BLaER1 treated with 17β-estradiol and CSF1 and Interleukin-3, amounts not matched to agents 10 nM and 100 nM (cell line): Measurements from ENCODE around the gene DTNBP1.

Experiments
- H3K27ac ChIP-seq, 11 experiments: shearing (Covaris generic); formaldehyde crosslinking; 2 replicates each; pipeline ENCODE4 v1.8.1; 2022
- H3K27me3 ChIP-seq, 11 experiments: shearing (Covaris generic); formaldehyde crosslinking; 2 replicates each; pipeline ENCODE4 v1.8.1; 2022
- H3K36me3 ChIP-seq, 11 experiments: shearing (Covaris generic); formaldehyde crosslinking; 2 replicates each; pipeline ENCODE4 v1.8.1; 2022
- H3K4me1 ChIP-seq, 10 experiments: shearing (Covaris generic); formaldehyde crosslinking; 2 replicates each; pipeline ENCODE4 v1.8.1; 2022
- H3K4me2 ChIP-seq, 11 experiments: shearing (Covaris generic); formaldehyde crosslinking; 2 replicates each; pipeline ENCODE4 v1.8.1; 2022
- H3K4me3 ChIP-seq, 10 experiments: shearing (Covaris generic); formaldehyde crosslinking; 2 replicates each; pipeline ENCODE4 v1.8.1; 2022
- H3K9ac ChIP-seq, 11 experiments: shearing (Covaris generic); formaldehyde crosslinking; 2 replicates each; pipeline ENCODE4 v1.8.1; 2022
- H3K9me3 ChIP-seq, 11 experiments: shearing (Covaris generic); formaldehyde crosslinking; replicated peaks in 1 of 11; 2 replicates each; pipeline ENCODE4 v1.8.1; 2022
- H4K20me1 ChIP-seq, 11 experiments: shearing (Covaris generic); formaldehyde crosslinking; 2 replicates each; pipeline ENCODE4 v1.8.1; 2022
- Cebpa-rat ChIP-seq, 11 experiments: shearing (Covaris generic); IDR thresholded peaks; 2 replicates each; pipeline ENCODE4 v1.8.1; 2022

The DTNBP1 gene

GRCh38 chr6:15534974-15535373 lies 127.9 kb downstream of the DTNBP1 start:
- peaks cover 0 to 24% (median 11%) of the 10 kb centered on the region in 11 experiments; a peak in 16 of 22 replicates for H3K9me3 ChIP-seq
- H3K36me3 ChIP-seq: peaks cover 43 to 70% (median 62%) of the 10 kb centered on the region in 11 experiments
- no peak for TF ChIP-seq Cebpa-rat (IDR thresholded peaks at IDR 0.05)
- H3K27ac ChIP-seq: peak overlapping the region in 4 of 11 experiments; percentile 7 to 69 (median 44); a peak in 6 of 22 replicates
- H4K20me1 ChIP-seq: peaks cover 0 to 12% (median 0%) of the 10 kb centered on the region in 11 experiments; a peak in 6 of 22 replicates
- peaks cover 0 to 44% (median 0%) of the 10 kb centered on the region in 10 experiments; a peak in 9 of 20 replicates for H3K4me1 ChIP-seq
- H3K4me2 ChIP-seq: peak overlapping the region in 3 of 11 experiments; percentile 35 to 74 (median 73); a peak in 5 of 22 replicates
- peak overlapping the region in 1 of 11 experiments; percentile 44; a peak in 3 of 22 replicates for H3K9ac ChIP-seq
- H3K27me3 ChIP-seq: no peaks in the 10 kb centered on the region
- no peak overlapping the region for H3K4me3 ChIP-seq

- no peak for TF ChIP-seq Cebpa-rat (IDR thresholded peaks at IDR 0.05)
- H3K4me3 ChIP-seq: no peak overlapping the region
- no peaks in the 10 kb centered on the region for H3K27me3 ChIP-seq
- peaks cover 0 to 41% (median 0%) of the 10 kb centered on the region in 10 experiments; a peak in 9 of 20 replicates for H3K4me1 ChIP-seq
- no peak overlapping the region for H3K9ac ChIP-seq
- H3K27ac ChIP-seq: no peak overlapping the region
- H3K9me3 ChIP-seq: peaks cover 0 to 23% (median 11%) of the 10 kb centered on the region in 11 experiments; a peak in 17 of 22 replicates
- H4K20me1 ChIP-seq: peaks cover 0 to 12% (median 0%) of the 10 kb centered on the region in 11 experiments; a peak in 7 of 22 replicates
- peak overlapping the region in 2 of 11 experiments; percentile 39 to 74; a peak in 3 of 22 replicates for H3K4me2 ChIP-seq
- H3K36me3 ChIP-seq: peaks cover 44 to 72% (median 64%) of the 10 kb centered on the region in 11 experiments
These were observed 129.3 kb downstream of the DTNBP1 start for GRCh38 chr6:15533379-15534026.

- H3K9me3 ChIP-seq: peaks cover 0 to 19% (median 13%) of the 10 kb centered on the region in 11 experiments; a peak in 15 of 22 replicates
- H4K20me1 ChIP-seq: peaks cover 0 to 12% (median 0%) of the 10 kb centered on the region in 11 experiments; a peak in 6 of 22 replicates
- no peak overlapping the region for H3K4me3 ChIP-seq
- no peak overlapping the region for H3K27ac ChIP-seq
- no peaks in the 10 kb centered on the region for H3K27me3 ChIP-seq
- H3K9ac ChIP-seq: no peak overlapping the region
- peaks cover 54 to 77% (median 68%) of the 10 kb centered on the region in 11 experiments for H3K36me3 ChIP-seq
- H3K4me2 ChIP-seq: no peak overlapping the region
- TF ChIP-seq Cebpa-rat (IDR thresholded peaks at IDR 0.05): no peak
- peaks cover 0 to 41% (median 0%) of the 10 kb centered on the region in 10 experiments; a peak in 10 of 20 replicates for H3K4me1 ChIP-seq
These were observed 130.9 kb downstream of the DTNBP1 start for GRCh38 chr6:15531973-15532372.

GRCh38 chr6:15530411-15530810 lies 132.4 kb downstream of the DTNBP1 start:
- Histone ChIP-seq H3K27ac (no peak overlapping the region), H3K4me3 (no peak overlapping the region), H3K9me3 (peaks cover 0 to 31% (median 13%) of the 10 kb centered on the region in 11 experiments; a peak in 14 of 22 replicates), H3K4me2 (no peak overlapping the region), H3K9ac (no peak overlapping the region), H3K4me1 (peaks cover 0 to 33% (median 8%) of the 10 kb centered on the region in 10 experiments; a peak in 16 of 20 replicates), H3K36me3 (peaks cover 65 to 86% (median 78%) of the 10 kb centered on the region in 11 experiments), H4K20me1 (peaks cover 0 to 11% (median 0%) of the 10 kb centered on the region in 11 experiments; a peak in 5 of 22 replicates), H3K27me3 (no peaks in the 10 kb centered on the region)
- no peak for TF ChIP-seq Cebpa-rat (IDR thresholded peaks at IDR 0.05)

DNA sequence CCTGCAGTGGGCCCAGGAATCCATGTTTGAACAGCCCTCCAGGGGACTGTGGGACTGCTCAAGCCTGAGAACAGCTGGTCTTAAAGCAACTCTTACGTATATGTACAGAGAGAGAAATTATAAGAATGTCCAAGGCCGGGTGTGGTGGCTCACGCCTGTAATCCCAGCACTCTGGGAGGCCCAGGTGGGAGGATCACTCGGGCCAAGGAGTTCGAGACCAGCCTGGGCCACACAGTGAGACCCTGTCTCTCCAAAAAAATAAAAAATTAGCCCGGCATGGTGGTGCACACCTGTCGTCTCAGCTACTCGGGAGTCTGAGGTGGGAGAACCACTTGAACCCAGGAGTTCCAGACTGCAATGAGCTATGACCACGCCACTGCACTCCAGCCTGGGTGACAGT lies 134.0 kb downstream of the DTNBP1 start:
- no peak overlapping the region for H3K27ac ChIP-seq
- H3K9ac ChIP-seq: no peak overlapping the region
- no peak overlapping the region for H3K4me3 ChIP-seq
- H3K4me1 ChIP-seq: peaks cover 0 to 28% (median 7%) of the 10 kb centered on the region in 10 experiments; a peak in 13 of 20 replicates
- no peak for TF ChIP-seq Cebpa-rat (IDR thresholded peaks at IDR 0.05)
- no peaks in the 10 kb centered on the region for H3K27me3 ChIP-seq
- peaks cover 0 to 6% (median 0%) of the 10 kb centered on the region in 11 experiments; a peak in 4 of 22 replicates for H4K20me1 ChIP-seq
- H3K4me2 ChIP-seq: no peak overlapping the region
- H3K9me3 ChIP-seq: peaks cover 0 to 31% (median 13%) of the 10 kb centered on the region in 11 experiments; a peak in 14 of 22 replicates
- H3K36me3 ChIP-seq: peaks cover 81 to 99% (median 93%) of the 10 kb centered on the region in 11 experiments

GRCh38 chr6:15527838-15528617 lies 134.8 kb downstream of the DTNBP1 start:
- no peak for TF ChIP-seq Cebpa-rat (IDR thresholded peaks at IDR 0.05)
- H3K4me3 ChIP-seq: no peak overlapping the region
- no peak overlapping the region for H3K9ac ChIP-seq
- H3K9me3 ChIP-seq: peaks cover 0 to 31% (median 13%) of the 10 kb centered on the region in 11 experiments; a peak in 14 of 22 replicates
- peaks cover 83 to 99% (median 93%) of the 10 kb centered on the region in 11 experiments for H3K36me3 ChIP-seq
- H3K4me1 ChIP-seq: peaks cover 0 to 28% (median 7%) of the 10 kb centered on the region in 10 experiments; a peak in 13 of 20 replicates
- peaks cover 0 to 5% (median 0%) of the 10 kb centered on the region in 11 experiments; a peak in 4 of 22 replicates for H4K20me1 ChIP-seq
- no peak overlapping the region for H3K4me2 ChIP-seq
- H3K27ac ChIP-seq: no peak overlapping the region
- no peaks in the 10 kb centered on the region for H3K27me3 ChIP-seq

DNA sequence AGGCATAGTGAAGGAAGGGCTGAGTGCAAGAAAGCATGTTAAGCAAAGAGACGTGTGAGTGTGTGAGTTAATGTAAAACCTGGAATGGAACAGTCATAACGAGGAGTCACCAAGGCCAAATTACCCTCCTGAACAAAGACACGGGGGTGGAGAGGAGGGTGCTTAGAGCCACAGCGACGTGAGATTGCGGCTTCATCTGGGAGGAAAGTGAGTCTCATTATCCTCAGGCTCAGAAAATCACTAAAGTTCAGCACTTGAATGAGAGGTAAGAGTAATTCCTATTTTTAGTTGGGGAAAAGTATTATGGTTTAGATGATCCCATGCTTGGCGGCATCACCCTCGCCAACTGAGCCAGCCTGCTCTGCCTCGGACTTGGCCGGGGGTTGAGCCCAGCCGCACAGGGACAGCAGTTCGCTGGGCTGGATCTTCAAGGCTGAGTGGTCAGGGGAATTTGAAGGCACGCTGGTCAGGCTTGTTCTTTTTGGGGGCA lies 136.6 kb downstream of the DTNBP1 start:
- Histone ChIP-seq H3K36me3 (peaks cover 86 to 99% (median 94%) of the 10 kb centered on the region in 11 experiments), H3K4me2 (peak overlapping the region in 2 of 11 experiments; percentile 4 to 18; a peak in 3 of 22 replicates), H3K9me3 (peaks cover 0 to 31% (median 13%) of the 10 kb centered on the region in 11 experiments; a peak in 14 of 22 replicates), H3K27me3 (no peaks in the 10 kb centered on the region), H3K27ac (peak overlapping the region in 1 of 11 experiments; percentile 5; a peak in 1 of 22 replicates), H3K9ac (no peak overlapping the region), H3K4me1 (peaks cover 9 to 44% (median 17%) of the 10 kb centered on the region in 10 experiments; a peak in 19 of 20 replicates), H4K20me1 (peaks cover 0 to 14% (median 8%) of the 10 kb centered on the region in 11 experiments; a peak in 9 of 22 replicates), H3K4me3 (no peak overlapping the region)
- no peak for TF ChIP-seq Cebpa-rat (IDR thresholded peaks at IDR 0.05)

DNA sequence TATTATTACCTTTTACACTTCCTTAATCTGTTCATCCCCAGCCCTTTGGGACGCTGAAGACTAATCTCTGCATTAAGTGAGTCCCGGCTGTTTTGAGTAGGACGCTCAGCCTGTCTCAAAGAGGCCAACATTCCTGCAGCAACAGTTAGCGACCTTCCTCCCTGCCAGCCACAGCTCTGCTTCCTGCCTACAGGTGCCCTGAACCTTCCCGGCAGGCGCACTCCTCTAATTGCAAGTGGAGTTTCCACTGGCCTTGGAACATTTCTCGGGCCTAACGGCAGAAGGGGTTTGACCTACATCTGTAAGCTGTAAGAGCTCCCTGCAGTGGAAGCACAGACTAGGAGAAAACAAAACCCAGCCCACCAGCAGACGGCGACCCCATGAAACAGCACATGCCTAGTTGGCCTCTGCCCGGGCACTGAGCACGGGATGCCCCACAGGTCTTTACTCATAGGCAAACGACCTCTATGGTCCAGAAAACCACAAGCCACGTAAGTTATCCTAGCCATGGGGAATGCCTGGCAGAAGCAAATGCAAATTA lies 137.9 kb downstream of the DTNBP1 start:
- H4K20me1 ChIP-seq: peaks cover 0 to 22% (median 10%) of the 10 kb centered on the region in 11 experiments; a peak in 10 of 22 replicates
- H3K27me3 ChIP-seq: no peaks in the 10 kb centered on the region
- peak overlapping the region in 1 of 11 experiments; percentile 35; a peak in 2 of 22 replicates for H3K4me2 ChIP-seq
- no peak overlapping the region for H3K27ac ChIP-seq
- H3K4me3 ChIP-seq: no peak overlapping the region
- peaks cover 85 to 99% (median 94%) of the 10 kb centered on the region in 11 experiments for H3K36me3 ChIP-seq
- H3K4me1 ChIP-seq: peaks cover 9 to 50% (median 17%) of the 10 kb centered on the region in 10 experiments; a peak in 19 of 20 replicates
- no peak for TF ChIP-seq Cebpa-rat (IDR thresholded peaks at IDR 0.05)
- peaks cover 0 to 31% (median 13%) of the 10 kb centered on the region in 11 experiments; a peak in 14 of 22 replicates for H3K9me3 ChIP-seq
- H3K9ac ChIP-seq: no peak overlapping the region
